Suprapubic skin (tissue), 4 donors: ENCODE results near the gene DUSP18. TPM values are rescaled to one million over a fixed set of nuclear protein-coding genes. Genes with fewer than 3 reads are reported as not detected.

Experiments
- DNase-seq, 2 donors: peaks; one replicate each; pipeline ENCODE4 v3.0.0-alpha.2; 2019; ENCODE audit warnings: low spot score in 2 of 2
- H3K27ac ChIP-seq: fragments of 200-600 bp; sonication (generic); one replicate; pipeline ENCODE4 v1.5.1; 2019
- H3K27me3 ChIP-seq: fragments of 200-600 bp; sonication (generic); one replicate; pipeline ENCODE4 v1.5.1; 2019
- H3K36me3 ChIP-seq: fragments of 200-600 bp; sonication (generic); one replicate; pipeline ENCODE4 v1.5.1; 2019
- H3K4me1 ChIP-seq: fragments of 200-600 bp; sonication (generic); one replicate; pipeline ENCODE4 v1.5.1; 2019
- H3K4me3 ChIP-seq: fragments of 200-600 bp; sonication (generic); one replicate; pipeline ENCODE4 v1.5.1; 2019; ENCODE audit warnings: mild to moderate bottlenecking
- H3K9me3 ChIP-seq: fragments of 200-600 bp; sonication (generic); one replicate; pipeline ENCODE4 v1.5.1; 2019
- EP300 ChIP-seq: sonication (generic); formaldehyde crosslinking; IDR thresholded peaks from one replicate; pipeline ENCODE4 v1.6.1; 2017; ENCODE audit warnings: antibody characterized with exemption
- POLR2A ChIP-seq, 2 donors: fragments of 450-650 bp; IDR thresholded peaks; one replicate each; pipeline ENCODE4 v1.6.1; 2017; ENCODE audit warnings: antibody characterized with exemption in 2 of 2, mild to moderate bottlenecking in 2 of 2, moderate library complexity in 2 of 2
- POLR2AphosphoS5 ChIP-seq, 3 donors: sonication (generic); formaldehyde crosslinking; IDR thresholded peaks; one replicate each; pipeline ENCODE4 v1.6.1; 2017; ENCODE audit warnings: antibody characterized with exemption in 3 of 3
- WGBS: methylation state at CpG from one replicate; pipeline ENCODE4 v1.1.5; 2018; 5-methylcytosine and 5-hydroxymethylcytosine counted together
- total RNA-seq, 4 donors: library from RNA; depleted of rRNA; stranded (reverse); fragments of >200 nt; gene quantifications; one replicate each; pipeline ENCODE4 v1.1.0, GENCODE V29; 2016
- TF ChIP-seq, protein P1 (sequence below), 2 donors: fragments of 200-600 bp in 1 of 2; fragments of 450-650 bp in 1 of 2; sonication (generic) in 1 of 2; IDR thresholded peaks; one replicate each; pipeline ENCODE4 v1.5.1; 2016 to 2019; ENCODE audit warnings: antibody characterized with exemption in 2 of 2, mild to moderate bottlenecking in 1 of 2, moderate library complexity in 1 of 2

The DUSP18 gene
- total RNA-seq, 4 donors from 2014 or later, result 14.2 to 20.4 (median 16.5) TPM

DNA sequence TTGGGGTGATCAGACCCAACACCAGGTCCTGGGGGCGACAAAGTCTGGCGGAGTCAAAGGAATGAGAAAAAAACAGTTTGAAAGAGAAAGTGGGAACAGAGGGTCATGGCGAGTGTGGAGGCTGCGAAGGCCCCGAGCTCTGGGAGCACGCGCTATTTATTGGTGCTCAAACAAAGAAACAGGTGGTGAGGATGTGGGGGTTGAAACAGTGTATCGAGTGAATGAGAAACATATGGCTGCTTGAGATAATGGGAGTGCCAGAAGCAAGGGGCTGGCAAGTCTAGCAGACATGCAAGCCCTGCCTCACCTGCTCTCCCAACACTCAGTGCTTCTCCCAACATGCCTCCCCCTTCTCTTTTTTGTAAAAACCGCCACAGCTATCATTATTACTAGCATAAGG is 7.8 kb upstream of the DUSP18 start:
- H3K4me1 ChIP-seq, result no peaks in the 10 kb centered on the region
- no peak overlapping the region for H3K4me3 ChIP-seq
- TF ChIP-seq, protein P1, sequence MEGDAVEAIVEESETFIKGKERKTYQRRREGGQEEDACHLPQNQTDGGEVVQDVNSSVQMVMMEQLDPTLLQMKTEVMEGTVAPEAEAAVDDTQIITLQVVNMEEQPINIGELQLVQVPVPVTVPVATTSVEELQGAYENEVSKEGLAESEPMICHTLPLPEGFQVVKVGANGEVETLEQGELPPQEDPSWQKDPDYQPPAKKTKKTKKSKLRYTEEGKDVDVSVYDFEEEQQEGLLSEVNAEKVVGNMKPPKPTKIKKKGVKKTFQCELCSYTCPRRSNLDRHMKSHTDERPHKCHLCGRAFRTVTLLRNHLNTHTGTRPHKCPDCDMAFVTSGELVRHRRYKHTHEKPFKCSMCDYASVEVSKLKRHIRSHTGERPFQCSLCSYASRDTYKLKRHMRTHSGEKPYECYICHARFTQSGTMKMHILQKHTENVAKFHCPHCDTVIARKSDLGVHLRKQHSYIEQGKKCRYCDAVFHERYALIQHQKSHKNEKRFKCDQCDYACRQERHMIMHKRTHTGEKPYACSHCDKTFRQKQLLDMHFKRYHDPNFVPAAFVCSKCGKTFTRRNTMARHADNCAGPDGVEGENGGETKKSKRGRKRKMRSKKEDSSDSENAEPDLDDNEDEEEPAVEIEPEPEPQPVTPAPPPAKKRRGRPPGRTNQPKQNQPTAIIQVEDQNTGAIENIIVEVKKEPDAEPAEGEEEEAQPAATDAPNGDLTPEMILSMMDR (IDR thresholded peaks at IDR 0.05), result no peak
- TF ChIP-seq POLR2A (IDR thresholded peaks at IDR 0.05) (no peak), EP300 (no peak), POLR2AphosphoS5 (IDR thresholded peaks at IDR 0.05) (no peak)
- no peak overlapping the region for H3K27ac ChIP-seq
- H3K27me3 ChIP-seq, result no peaks in the 10 kb centered on the region
- DNase-seq, result no peak
- no peaks in the 10 kb centered on the region for H3K36me3 ChIP-seq
- 77% methylated on average over 9 of the region's 9 CpGs for WGBS
- no peaks in the 10 kb centered on the region for H3K9me3 ChIP-seq

DNA sequence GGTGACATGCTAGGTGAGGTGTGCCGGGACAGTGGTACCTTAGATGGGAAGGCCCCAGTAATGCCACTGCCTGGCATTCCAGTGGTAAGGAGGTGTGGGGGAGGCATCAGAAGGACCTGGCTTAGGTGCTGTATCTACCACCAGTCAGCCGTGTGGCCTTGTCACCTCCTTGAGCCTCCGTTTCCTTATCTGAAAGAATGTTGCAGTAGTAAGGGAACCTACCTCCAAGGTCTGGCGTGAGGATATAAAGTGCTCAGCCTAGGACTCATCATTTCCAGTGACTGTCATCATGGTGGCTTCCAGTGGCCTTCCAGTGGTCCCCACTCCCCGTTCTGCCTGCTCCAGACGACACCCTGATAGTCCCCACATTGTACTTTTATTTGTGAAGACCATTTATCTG is 6.8 kb upstream of the DUSP18 start:
- H3K4me3 ChIP-seq, result no peak overlapping the region
- WGBS, result 92% methylated on average over 6 of the region's 6 CpGs
- H3K9me3 ChIP-seq, result no peaks in the 10 kb centered on the region
- no peaks in the 10 kb centered on the region for H3K36me3 ChIP-seq
- H3K27ac ChIP-seq, result no peak overlapping the region
- H3K27me3 ChIP-seq, result no peaks in the 10 kb centered on the region
- H3K4me1 ChIP-seq, result no peaks in the 10 kb centered on the region
- TF ChIP-seq POLR2A (IDR thresholded peaks at IDR 0.05) (no peak), EP300 (no peak), POLR2AphosphoS5 (IDR thresholded peaks at IDR 0.05) (no peak)
- TF ChIP-seq, protein P1 (IDR thresholded peaks at IDR 0.05), result no peak
- DNase-seq, result no peak

- no peak for DNase-seq
- H3K9me3 ChIP-seq, result no peaks in the 10 kb centered on the region
- H3K27me3 ChIP-seq, result no peaks in the 10 kb centered on the region
- WGBS, result 89% methylated on average over 4 of the region's 4 CpGs
- H3K27ac ChIP-seq, result no peak overlapping the region
- TF ChIP-seq EP300, result no peak
- TF ChIP-seq POLR2AphosphoS5 (IDR thresholded peaks at IDR 0.05), result no peak
- no peak for TF ChIP-seq POLR2A (IDR thresholded peaks at IDR 0.05)
- TF ChIP-seq, protein P1 (IDR thresholded peaks at IDR 0.05), result no peak
- no peaks in the 10 kb centered on the region for H3K36me3 ChIP-seq
- H3K4me1 ChIP-seq, result peaks cover 4% of the 10 kb centered on the region
- no peak overlapping the region for H3K4me3 ChIP-seq
Observed at GRCh38 chr22:30673136-30673535, 5.5 kb upstream of the DUSP18 start.

DNA sequence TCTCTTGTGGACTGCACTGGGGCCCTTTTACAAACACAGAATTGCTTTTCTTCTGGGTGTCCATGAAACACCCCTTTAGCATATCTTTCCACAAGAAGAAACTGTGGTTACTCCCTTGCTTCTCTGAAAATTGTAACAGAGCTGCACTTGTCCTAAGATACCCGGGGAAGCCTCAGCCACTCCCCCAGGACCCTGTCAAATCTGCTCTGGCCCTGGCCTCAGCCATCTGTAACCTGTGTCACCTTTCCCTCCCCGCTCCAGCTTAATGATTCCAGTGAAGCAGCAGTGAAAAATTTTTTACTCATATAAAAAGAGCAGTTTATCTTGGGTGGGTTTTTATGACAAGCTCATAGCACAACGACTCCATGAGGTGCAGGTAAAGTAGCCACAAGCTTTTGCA is 3.4 kb upstream of the DUSP18 start:
- Histone ChIP-seq H3K27ac (no peak overlapping the region), H3K4me3 (no peak overlapping the region), H3K4me1 (peaks cover 17% of the 10 kb centered on the region), H3K36me3 (no peaks in the 10 kb centered on the region), H3K27me3 (no peaks in the 10 kb centered on the region), H3K9me3 (no peaks in the 10 kb centered on the region)
- 88% methylated on average over 3 of the region's 3 CpGs for WGBS
- TF ChIP-seq EP300 (no peak), POLR2A (IDR thresholded peaks at IDR 0.05) (no peak), POLR2AphosphoS5 (IDR thresholded peaks at IDR 0.05) (no peak)
- TF ChIP-seq, protein P1 (IDR thresholded peaks at IDR 0.05), result no peak
- no peak for DNase-seq

- Histone ChIP-seq H3K27ac (no peak overlapping the region), H3K9me3 (no peaks in the 10 kb centered on the region), H3K4me3 (peak overlapping the region; percentile 61), H3K27me3 (no peaks in the 10 kb centered on the region), H3K4me1 (peaks cover 21% of the 10 kb centered on the region), H3K36me3 (peaks cover 7% of the 10 kb centered on the region)
- 38% methylated on average over 10 of the region's 10 CpGs for WGBS
- TF ChIP-seq, protein P1 (IDR thresholded peaks at IDR 0.05), result no peak
- TF ChIP-seq POLR2AphosphoS5 (IDR thresholded peaks at IDR 0.05) (no peak), EP300 (no peak), POLR2A (IDR thresholded peaks at IDR 0.05) (no peak)
- no peak for DNase-seq
Observed at GRCh38 chr22:30668386-30668710, 673 bp upstream of the DUSP18 start.
